ENCODE results near the gene SRGAP1.

DNA sequence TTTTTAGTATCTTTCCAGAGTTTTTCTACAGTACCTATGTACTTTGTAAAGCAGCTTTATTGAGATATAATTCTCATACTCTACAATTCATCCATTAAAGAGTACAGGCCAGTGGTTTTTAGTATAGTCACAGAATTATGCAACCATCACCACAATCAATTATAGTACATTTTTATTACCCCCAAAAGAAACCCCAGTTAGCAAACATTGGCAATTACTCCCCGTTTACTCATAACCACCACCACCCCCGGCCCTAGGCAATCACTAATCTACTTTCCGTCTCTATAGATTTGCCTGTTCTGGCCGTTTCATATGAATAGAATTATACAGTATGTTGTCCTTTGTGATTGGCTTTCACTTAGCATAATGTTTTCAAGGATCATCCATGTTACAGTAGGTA is 257.8 kb downstream of the SRGAP1 start:
- no peak for TF ChIP-seq POLR2AphosphoS5 (IDR thresholded peaks at IDR 0.05; ENCODE audit: insufficient read depth in 1 of 2, low read depth in 1 of 2)
- TF ChIP-seq, protein P1, sequence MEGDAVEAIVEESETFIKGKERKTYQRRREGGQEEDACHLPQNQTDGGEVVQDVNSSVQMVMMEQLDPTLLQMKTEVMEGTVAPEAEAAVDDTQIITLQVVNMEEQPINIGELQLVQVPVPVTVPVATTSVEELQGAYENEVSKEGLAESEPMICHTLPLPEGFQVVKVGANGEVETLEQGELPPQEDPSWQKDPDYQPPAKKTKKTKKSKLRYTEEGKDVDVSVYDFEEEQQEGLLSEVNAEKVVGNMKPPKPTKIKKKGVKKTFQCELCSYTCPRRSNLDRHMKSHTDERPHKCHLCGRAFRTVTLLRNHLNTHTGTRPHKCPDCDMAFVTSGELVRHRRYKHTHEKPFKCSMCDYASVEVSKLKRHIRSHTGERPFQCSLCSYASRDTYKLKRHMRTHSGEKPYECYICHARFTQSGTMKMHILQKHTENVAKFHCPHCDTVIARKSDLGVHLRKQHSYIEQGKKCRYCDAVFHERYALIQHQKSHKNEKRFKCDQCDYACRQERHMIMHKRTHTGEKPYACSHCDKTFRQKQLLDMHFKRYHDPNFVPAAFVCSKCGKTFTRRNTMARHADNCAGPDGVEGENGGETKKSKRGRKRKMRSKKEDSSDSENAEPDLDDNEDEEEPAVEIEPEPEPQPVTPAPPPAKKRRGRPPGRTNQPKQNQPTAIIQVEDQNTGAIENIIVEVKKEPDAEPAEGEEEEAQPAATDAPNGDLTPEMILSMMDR (IDR thresholded peaks at IDR 0.05): no peak

Measured in vagina (tissue), 2 donors.